Upper lobe of left lung (tissue), 6 donors: ENCODE results near the gene FHIT. TPM values are rescaled to one million over a fixed set of nuclear protein-coding genes. Genes with fewer than 3 reads are reported as not detected.

Experiments
- ATAC-seq, 2 donors: fragments of 200-7000 bp; cut with Tn5 transposase; one replicate each; pipeline ENCODE4 v1.9.1; 2022; ENCODE audit warnings: mild to moderate bottlenecking in 2 of 2, moderate library complexity in 2 of 2; ENCODE audit not compliant: low FRiP score in 2 of 2
- DNase-seq, 2 donors: peaks; one replicate each; pipeline ENCODE4 v3.0.0-alpha.2; 2019 to 2020
- H3K27ac ChIP-seq, 4 donors: fragments of 200-600 bp; sonication (generic); one replicate each; pipeline ENCODE4 v1.5.1; 2016 to 2019
- H3K27me3 ChIP-seq, 4 donors: fragments of 200-600 bp; sonication (generic); one replicate each; pipeline ENCODE4 v1.5.1; 2017 to 2019
- H3K36me3 ChIP-seq, 4 donors: fragments of 200-600 bp; sonication (generic); one replicate each; pipeline ENCODE4 v1.5.1; 2016 to 2019
- H3K4me1 ChIP-seq, 4 donors: fragments of 200-600 bp; sonication (generic); one replicate each; pipeline ENCODE4 v1.5.1; 2018 to 2019
- H3K4me3 ChIP-seq, 4 donors: fragments of 200-600 bp; sonication (generic); one replicate each; pipeline ENCODE4 v1.5.1; 2017 to 2019; ENCODE audit warnings: mild to moderate bottlenecking in 2 of 4, moderate library complexity in 1 of 4
- H3K9me3 ChIP-seq, 4 donors: fragments of 200-600 bp; sonication (generic); one replicate each; pipeline ENCODE4 v1.5.1; 2018 to 2019
- EP300 ChIP-seq, 4 donors: sonication (generic); formaldehyde crosslinking; IDR thresholded peaks; one replicate each; pipeline ENCODE4 v1.5.1; 2017; ENCODE audit warnings: antibody characterized with exemption in 4 of 4, control low read depth in 2 of 4
- POLR2A ChIP-seq, 4 donors: fragments of 450-650 bp; IDR thresholded peaks; one replicate each; pipeline ENCODE4 v1.5.1; 2016 to 2017; ENCODE audit warnings: antibody characterized with exemption in 4 of 4, mild to moderate bottlenecking in 2 of 4
- POLR2AphosphoS5 ChIP-seq, 2 donors: sonication (generic); formaldehyde crosslinking; IDR thresholded peaks; one replicate each; pipeline ENCODE4 v1.5.1; 2017; ENCODE audit warnings: antibody characterized with exemption in 2 of 2
- WGBS, 2 donors: methylation state at CpG; one replicate each; pipeline ENCODE4 v1.1.5; 2017 to 2018; 5-methylcytosine and 5-hydroxymethylcytosine counted together
- total RNA-seq, 6 donors: library from RNA; depleted of rRNA in 4 of 6; stranded (reverse); fragments of >200 nt in 4 of 6; gene quantifications; one replicate each; pipeline versions ENCODE4 v1.1.0 to v1.2.1, GENCODE V29; 2016 to 2021
- TF ChIP-seq, protein P1 (sequence below), 6 experiments: fragments of 450-650 bp in 4 of 6; fragments of 200-600 bp in 2 of 6; sonication (generic) in 2 of 6; IDR thresholded peaks; one replicate each; pipeline ENCODE4 v1.5.1; 2016 to 2019; ENCODE audit warnings: antibody characterized with exemption in 6 of 6
- donor health status: DM: no; HTN: no; CAD: no; lungs with moderate emphysema.
- donor health status: DM: no; HTN: yes; CAD: no; lungs with severe emphysema.

Gene FHIT
- total RNA-seq, 6 donors from 2014 or later: 6.8 to 56.6 (median 11.1) TPM

DNA sequence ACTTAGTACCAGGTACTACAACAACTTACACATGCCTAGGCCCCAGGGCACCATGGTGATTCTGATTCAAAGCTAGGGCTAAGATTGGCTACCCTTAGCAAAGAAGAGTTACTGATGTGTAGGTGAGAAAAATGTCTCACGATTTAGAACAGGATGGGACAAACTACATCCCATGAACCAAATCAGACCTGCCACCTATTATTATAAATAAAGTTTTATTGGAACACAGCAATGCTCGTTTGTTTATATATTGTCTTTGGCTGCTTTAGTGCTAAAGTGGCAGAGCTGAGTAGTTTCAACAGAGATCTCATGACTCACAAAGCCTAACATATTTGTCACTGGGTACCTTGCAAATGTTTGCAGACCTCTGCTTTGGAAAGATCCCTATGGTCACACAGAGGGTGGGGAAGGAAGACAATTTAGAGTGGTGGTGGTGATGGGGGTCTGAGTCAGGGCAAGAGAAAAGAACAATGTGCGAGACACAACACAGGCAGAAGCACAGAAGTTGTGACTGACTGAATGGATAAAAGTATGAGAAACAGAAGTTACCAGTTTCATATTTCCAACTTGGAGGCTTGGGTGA lies 1430.8 kb downstream of the FHIT start:
- TF ChIP-seq POLR2AphosphoS5 (IDR thresholded peaks at IDR 0.05) (no peak), EP300 (IDR thresholded peaks at IDR 0.05) (no peak)
- TF ChIP-seq, protein P1, sequence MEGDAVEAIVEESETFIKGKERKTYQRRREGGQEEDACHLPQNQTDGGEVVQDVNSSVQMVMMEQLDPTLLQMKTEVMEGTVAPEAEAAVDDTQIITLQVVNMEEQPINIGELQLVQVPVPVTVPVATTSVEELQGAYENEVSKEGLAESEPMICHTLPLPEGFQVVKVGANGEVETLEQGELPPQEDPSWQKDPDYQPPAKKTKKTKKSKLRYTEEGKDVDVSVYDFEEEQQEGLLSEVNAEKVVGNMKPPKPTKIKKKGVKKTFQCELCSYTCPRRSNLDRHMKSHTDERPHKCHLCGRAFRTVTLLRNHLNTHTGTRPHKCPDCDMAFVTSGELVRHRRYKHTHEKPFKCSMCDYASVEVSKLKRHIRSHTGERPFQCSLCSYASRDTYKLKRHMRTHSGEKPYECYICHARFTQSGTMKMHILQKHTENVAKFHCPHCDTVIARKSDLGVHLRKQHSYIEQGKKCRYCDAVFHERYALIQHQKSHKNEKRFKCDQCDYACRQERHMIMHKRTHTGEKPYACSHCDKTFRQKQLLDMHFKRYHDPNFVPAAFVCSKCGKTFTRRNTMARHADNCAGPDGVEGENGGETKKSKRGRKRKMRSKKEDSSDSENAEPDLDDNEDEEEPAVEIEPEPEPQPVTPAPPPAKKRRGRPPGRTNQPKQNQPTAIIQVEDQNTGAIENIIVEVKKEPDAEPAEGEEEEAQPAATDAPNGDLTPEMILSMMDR (IDR thresholded peaks at IDR 0.05): no peak
- DNase-seq (no peak), ATAC-seq (no peak)
- WGBS, 2 donors: 83 to 88% methylated on average over 3 of the region's 3 CpGs
- H3K4me3 ChIP-seq: no peak overlapping the region
- no peaks in the 10 kb centered on the region for H3K27me3 ChIP-seq
- no peak overlapping the region for H3K27ac ChIP-seq
- no peaks in the 10 kb centered on the region for H3K9me3 ChIP-seq
- H3K4me1 ChIP-seq: peaks cover 4 to 17% (median 13%) of the 10 kb centered on the region in 4 donors
- no peaks in the 10 kb centered on the region for H3K36me3 ChIP-seq

DNA sequence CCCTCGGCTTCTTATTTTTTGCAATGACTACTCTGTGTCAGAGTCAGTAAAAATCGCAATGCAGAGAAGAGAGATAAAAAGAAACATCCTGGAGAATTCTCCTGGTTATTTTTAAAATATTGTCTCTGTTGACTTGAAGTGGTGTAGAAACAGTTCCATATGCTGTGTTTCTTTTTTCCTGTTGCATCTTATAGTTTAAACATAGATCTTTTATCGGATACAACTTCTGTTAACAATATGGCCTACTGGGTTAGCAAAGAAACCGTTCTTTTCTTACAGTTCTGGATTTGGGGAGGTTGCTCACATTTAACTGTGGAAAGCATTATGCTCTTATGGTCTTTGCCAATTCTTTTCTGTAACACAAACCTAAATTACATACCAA lies 1432.3 kb downstream of the FHIT start:
- TF ChIP-seq, protein P1 (IDR thresholded peaks at IDR 0.05): no peak
- no peak for TF ChIP-seq EP300 (IDR thresholded peaks at IDR 0.05)
- no peak for TF ChIP-seq POLR2A (IDR thresholded peaks at IDR 0.05)
- TF ChIP-seq POLR2AphosphoS5 (IDR thresholded peaks at IDR 0.05): no peak
- Histone ChIP-seq H3K27ac (peak overlapping the region in 1 of 4 donors; percentile 27), H3K27me3 (no peaks in the 10 kb centered on the region), H3K4me1 (peaks cover 4 to 17% (median 13%) of the 10 kb centered on the region in 4 donors), H3K9me3 (no peaks in the 10 kb centered on the region), H3K36me3 (no peaks in the 10 kb centered on the region), H3K4me3 (no peak overlapping the region)
- DNase-seq (no peak), ATAC-seq (no peak)
- 62 to 68% methylated on average over 4 of the region's 4 CpGs for WGBS, 2 donors

DNA sequence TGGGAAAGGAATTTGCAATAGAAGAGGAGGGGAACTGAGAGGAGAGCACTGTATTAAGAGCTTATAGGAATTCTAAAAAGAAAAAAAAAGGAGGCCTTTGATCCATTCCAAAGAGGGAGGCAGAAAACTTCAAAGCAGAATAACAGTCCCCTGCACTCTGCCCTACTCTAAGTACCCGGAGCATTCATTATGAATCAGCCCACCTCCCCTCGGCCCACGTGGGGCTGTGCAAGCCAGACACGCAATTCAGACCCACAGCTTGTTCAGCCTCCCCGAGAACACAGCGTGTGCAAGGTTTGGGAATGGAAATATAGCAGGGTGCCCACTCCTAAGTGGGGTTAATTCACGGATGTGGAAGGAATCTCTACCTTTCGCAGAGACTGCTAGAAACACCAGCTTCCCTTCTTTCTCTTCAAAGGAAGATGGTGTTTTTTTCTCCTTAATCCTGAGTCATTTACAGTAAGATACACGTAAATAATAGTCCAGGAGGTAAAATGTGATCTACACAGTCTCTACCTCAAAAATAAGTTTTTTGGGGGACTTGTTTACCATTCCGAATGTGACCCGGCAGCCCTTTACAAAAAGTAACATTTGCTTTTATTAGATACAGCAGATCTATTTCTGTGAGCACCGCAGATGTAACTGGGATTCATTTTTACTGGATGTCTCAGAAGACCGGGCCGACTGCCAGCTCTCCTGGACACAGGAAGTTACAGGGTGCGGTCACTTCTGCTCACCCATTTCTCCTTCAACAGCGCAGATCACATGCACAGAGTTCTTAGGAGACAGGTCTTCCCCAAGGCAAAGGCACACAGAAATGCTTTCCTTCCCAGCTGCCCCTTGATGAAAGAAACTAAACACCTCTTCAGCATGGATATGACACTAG lies 1433.0 kb downstream of the FHIT start:
- H3K27ac ChIP-seq: peak overlapping the region in 2 of 4 donors; percentile 40 to 48
- WGBS, 2 donors: 53 to 57% methylated on average over 16 of the region's 16 CpGs

DNA sequence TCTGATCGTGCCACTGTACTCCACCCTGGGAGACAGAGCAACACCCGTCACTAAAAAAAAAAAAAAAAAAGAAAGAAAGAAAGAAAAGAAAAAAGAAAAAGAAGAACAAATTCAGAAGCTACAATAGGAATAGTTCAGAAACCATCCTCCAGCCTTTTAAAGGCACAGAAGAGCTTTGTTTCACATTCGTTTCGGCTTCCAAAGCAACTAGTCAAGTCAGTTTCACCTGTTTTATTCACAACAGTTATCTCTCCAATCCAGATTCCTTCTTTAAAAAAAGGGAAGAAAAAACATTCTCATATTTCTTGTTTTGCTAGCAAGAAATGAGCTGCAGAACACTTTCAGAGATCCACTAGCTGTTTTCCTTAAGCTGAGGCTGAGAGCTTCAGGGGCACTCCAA lies 1433.7 kb downstream of the FHIT start:
- H3K27me3 ChIP-seq: no peaks in the 10 kb centered on the region
- no peaks in the 10 kb centered on the region for H3K9me3 ChIP-seq
- DNase-seq (no peak), ATAC-seq (no peak)
- H3K4me3 ChIP-seq: no peak overlapping the region
- H3K4me1 ChIP-seq: peaks cover 4 to 17% (median 13%) of the 10 kb centered on the region in 4 donors
- TF ChIP-seq, protein P1 (IDR thresholded peaks at IDR 0.05): no peak
- TF ChIP-seq EP300 (IDR thresholded peaks at IDR 0.05) (no peak), POLR2AphosphoS5 (IDR thresholded peaks at IDR 0.05) (no peak), POLR2A (IDR thresholded peaks at IDR 0.05) (no peak)
- H3K27ac ChIP-seq: no peak overlapping the region
- WGBS, 2 donors: 68 to 73% methylated on average over 4 of the region's 4 CpGs
- no peaks in the 10 kb centered on the region for H3K36me3 ChIP-seq

More for the DNA sequence above, 1433.0 kb downstream of the FHIT start:
- peak in 1 of 2 donors; percentile 54 for TF ChIP-seq POLR2AphosphoS5 (IDR thresholded peaks at IDR 0.05)
- TF ChIP-seq, protein P1 (IDR thresholded peaks at IDR 0.05): no peak
- DNase-seq (peak in 1 of 2 donors; percentile 77), ATAC-seq (peak; percentile 43 to 90)
- Histone ChIP-seq H3K27me3 (no peaks in the 10 kb centered on the region), H3K4me3 (no peak overlapping the region), H3K4me1 (peaks cover 4 to 17% (median 13%) of the 10 kb centered on the region in 4 donors), H3K36me3 (no peaks in the 10 kb centered on the region), H3K9me3 (no peaks in the 10 kb centered on the region)
